ENCODE measurements around the gene ZBTB8OS. TPM values are rescaled to one million over a fixed set of nuclear protein-coding genes. Genes with fewer than 3 reads are reported as not detected.

ZBTB8OS gene
- total RNA-seq, 1 experiment from 2014 or later, result 60.5 TPM

GRCh38 chr1:32636914-32637645 lies 13.3 kb downstream of the ZBTB8OS start:
- Mint-ChIP-seq H3K4me1 (peaks cover 56% of the 10 kb centered on the region), H3K36me3 (peaks cover 8% of the 10 kb centered on the region; the same call in 1 of the 2 replicates), H3K27me3 (ENCODE audit: low read depth) (no peaks in the 10 kb centered on the region), H3K4me3 (no peak overlapping the region; the same call in 1 of the 2 replicates), H3K27ac (peak overlapping the region; percentile 89), H3K9me3 (no peaks in the 10 kb centered on the region)
- CTCF ChIA-PET, result interaction anchor here (0.5 to 1.1 kb wide), 5 partner anchors 14 to 140 kb away, joined by 3 read pairs; partner anchors contain the start of genes RBBP4 and ZBTB8OS
- POLR2A ChIA-PET, result interaction anchor here (0.7 to 1.6 kb wide), 2 partner anchors 14 kb away, joined by 3 to 10 read pairs; partner anchors contain the start of genes RBBP4 and ZBTB8OS
- no peak for TF ChIP-seq HMGXB4 (CRISPR knock-in tag; IDR thresholded peaks at IDR 0.05)
- no peak for TF ChIP-seq PRRX2 (CRISPR knock-in tag; IDR thresholded peaks at IDR 0.05)
- no peak for TF ChIP-seq E2F5 (CRISPR knock-in tag; IDR thresholded peaks at IDR 0.05)
- TF ChIP-seq OVOL2 (CRISPR knock-in tag; IDR thresholded peaks at IDR 0.05; ENCODE audit: borderline replicate concordance), result no peak
- TF ChIP-seq ZNF232 (CRISPR knock-in tag; IDR thresholded peaks at IDR 0.05), result no peak
- no peak for TF ChIP-seq RORB (CRISPR knock-in tag; IDR thresholded peaks at IDR 0.05)
- peak; percentile 57 for ATAC-seq
- DNase-seq (ENCODE audit: low spot score), result no peak

- TF ChIP-seq GTF2I (CRISPR knock-in tag; conservative IDR thresholded peaks at IDR 0.05) (no peak), ARID4B (CRISPR knock-in tag; IDR thresholded peaks at IDR 0.05; ENCODE audit: borderline replicate concordance) (no peak)
- H3K27ac Mint-ChIP-seq, result peak overlapping the region; percentile 52
- H3K4me3 Mint-ChIP-seq, result no peak overlapping the region
- no peaks in the 10 kb centered on the region for H3K9me3 Mint-ChIP-seq
- no peaks in the 10 kb centered on the region for H3K27me3 Mint-ChIP-seq (ENCODE audit: low read depth)
- DNase-seq (ENCODE audit: low spot score) (no peak), ATAC-seq (no peak)
- CTCF ChIA-PET, result interaction anchor here (1.1 kb wide), 1 partner anchor 115 kb away, joined by 3 read pairs; no protein-coding TSS in a partner anchor
- peaks cover 8% of the 10 kb centered on the region; the same call in 1 of the 2 replicates for H3K36me3 Mint-ChIP-seq
- POLR2A ChIA-PET, result no interaction called here
- H3K4me1 Mint-ChIP-seq, result peaks cover 53% of the 10 kb centered on the region
These were observed 14.7 kb downstream of the ZBTB8OS start for GRCh38 chr1:32635508-32636277.

GRCh38 chr1:32632829-32633228 lies 17.5 kb downstream of the ZBTB8OS start:
- Mint-ChIP-seq H3K36me3 (peaks cover 12% of the 10 kb centered on the region; the same call in 1 of the 2 replicates), H3K27me3 (ENCODE audit: low read depth) (no peaks in the 10 kb centered on the region), H3K9me3 (no peaks in the 10 kb centered on the region), H3K27ac (peak overlapping the region; percentile 74), H3K4me1 (peaks cover 52% of the 10 kb centered on the region), H3K4me3 (peak overlapping the region; percentile 28)
- CTCF ChIA-PET, result no interaction called here
- POLR2A ChIA-PET, result interaction anchor here (1.2 kb wide), 1 partner anchor 18 kb away, joined by 4 read pairs; the partner anchor contains the start of genes RBBP4 and ZBTB8OS
- DNase-seq (ENCODE audit: low spot score), result no peak
- ATAC-seq, result no peak
- no peak for TF ChIP-seq ZBTB43 (CRISPR knock-in tag; IDR thresholded peaks at IDR 0.05)
- no peak for TF ChIP-seq IRF2 (CRISPR knock-in tag; IDR thresholded peaks at IDR 0.05; ENCODE audit: borderline replicate concordance, low read depth)
- TF ChIP-seq EMX1 (CRISPR knock-in tag; IDR thresholded peaks at IDR 0.05), result no peak
- TF ChIP-seq CTCF (IDR thresholded peaks at IDR 0.05), result no peak
- TF ChIP-seq ATF3 (CRISPR knock-in tag; conservative IDR thresholded peaks at IDR 0.05), result no peak
- no peak for TF ChIP-seq ZNF219 (CRISPR knock-in tag; IDR thresholded peaks at IDR 0.05; ENCODE audit: borderline replicate concordance)
- no peak for TF ChIP-seq ZNF671 (CRISPR knock-in tag; IDR thresholded peaks at IDR 0.05)
